RWPE1 (cell line): ENCODE measurements around the gene AMOTL1.

Experiments used
- CTCF ChIA-PET: fragments of 350-600 bp; sonication (Branson Sonifier 250); formaldehyde crosslinking; extraction: SDS; loops from one replicate; lab custom pipeline; 2021; lab: Yijun Ruan, JAX
- POLR2A ChIA-PET: fragments of 400-600 bp; formaldehyde crosslinking; extraction: SDS; loops from one replicate; lab custom pipeline; 2020; ENCODE audit warnings: antibody characterized with exemption; ENCODE audit not compliant: low non-redundant PET; lab: Yijun Ruan, JAX
- DNase-seq: peaks from one replicate; pipeline ENCODE4 v3.0.0; 2012; ENCODE audit warnings: low spot score
- H3K27ac ChIP-seq: fragments of 450-650 bp; 2 replicates; pipeline ENCODE4 v1.5.1; 2017
- TF ChIP-seq, protein P1 (sequence below): fragments of 450-650 bp; conservative IDR thresholded peaks from 2 replicates; pipeline ENCODE4 v1.5.1; 2017; ENCODE audit warnings: low read depth, mild to moderate bottlenecking

Gene AMOTL1

DNA sequence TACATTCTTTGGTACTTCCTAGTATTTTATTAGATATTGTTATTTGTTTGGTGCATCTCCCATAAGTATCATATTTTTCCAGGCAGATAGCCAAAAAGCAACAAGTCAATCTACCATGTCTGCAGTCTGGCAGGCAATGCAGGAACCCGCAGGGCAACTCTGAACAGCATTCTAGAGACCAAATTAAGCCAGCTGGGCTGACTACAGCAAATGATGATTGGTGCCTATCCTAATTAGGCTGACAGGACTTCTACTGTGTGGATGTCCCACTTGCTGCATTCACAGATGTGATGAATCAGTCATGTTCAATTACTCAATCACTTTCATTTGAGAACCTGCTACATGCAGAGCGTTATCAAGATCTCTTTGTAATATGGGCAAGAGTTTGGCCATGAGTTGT, 40.3 kb upstream of the AMOTL1 start:
- CTCF ChIA-PET, result no interaction called here
- H3K27ac ChIP-seq, result no peak overlapping the region
- TF ChIP-seq, protein P1, sequence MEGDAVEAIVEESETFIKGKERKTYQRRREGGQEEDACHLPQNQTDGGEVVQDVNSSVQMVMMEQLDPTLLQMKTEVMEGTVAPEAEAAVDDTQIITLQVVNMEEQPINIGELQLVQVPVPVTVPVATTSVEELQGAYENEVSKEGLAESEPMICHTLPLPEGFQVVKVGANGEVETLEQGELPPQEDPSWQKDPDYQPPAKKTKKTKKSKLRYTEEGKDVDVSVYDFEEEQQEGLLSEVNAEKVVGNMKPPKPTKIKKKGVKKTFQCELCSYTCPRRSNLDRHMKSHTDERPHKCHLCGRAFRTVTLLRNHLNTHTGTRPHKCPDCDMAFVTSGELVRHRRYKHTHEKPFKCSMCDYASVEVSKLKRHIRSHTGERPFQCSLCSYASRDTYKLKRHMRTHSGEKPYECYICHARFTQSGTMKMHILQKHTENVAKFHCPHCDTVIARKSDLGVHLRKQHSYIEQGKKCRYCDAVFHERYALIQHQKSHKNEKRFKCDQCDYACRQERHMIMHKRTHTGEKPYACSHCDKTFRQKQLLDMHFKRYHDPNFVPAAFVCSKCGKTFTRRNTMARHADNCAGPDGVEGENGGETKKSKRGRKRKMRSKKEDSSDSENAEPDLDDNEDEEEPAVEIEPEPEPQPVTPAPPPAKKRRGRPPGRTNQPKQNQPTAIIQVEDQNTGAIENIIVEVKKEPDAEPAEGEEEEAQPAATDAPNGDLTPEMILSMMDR, result no peak
- POLR2A ChIA-PET, result no interaction called here
- no peak for DNase-seq

DNA sequence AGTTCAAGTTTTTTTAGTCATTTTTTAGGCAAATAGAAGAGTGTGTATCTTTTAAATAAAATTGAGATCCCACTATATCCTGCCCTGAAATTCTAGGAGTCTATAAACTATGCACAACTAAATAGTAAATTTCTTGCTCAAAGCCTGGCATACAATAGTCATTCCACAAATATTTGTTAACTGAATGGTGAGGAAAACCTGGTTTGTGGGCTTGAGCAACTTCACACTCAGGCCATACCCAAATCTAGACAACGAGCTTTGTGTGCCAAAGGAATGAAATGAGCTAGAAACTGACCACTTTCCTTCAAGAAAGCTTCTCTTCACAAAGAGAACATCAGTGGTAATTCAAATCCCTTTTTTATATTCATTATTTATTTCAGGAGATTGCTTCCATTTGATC, 39.6 kb upstream of the AMOTL1 start:
- no peak for DNase-seq
- CTCF ChIA-PET, result no interaction called here
- TF ChIP-seq, protein P1, result no peak
- no peak overlapping the region for H3K27ac ChIP-seq
- POLR2A ChIA-PET, result no interaction called here

DNA sequence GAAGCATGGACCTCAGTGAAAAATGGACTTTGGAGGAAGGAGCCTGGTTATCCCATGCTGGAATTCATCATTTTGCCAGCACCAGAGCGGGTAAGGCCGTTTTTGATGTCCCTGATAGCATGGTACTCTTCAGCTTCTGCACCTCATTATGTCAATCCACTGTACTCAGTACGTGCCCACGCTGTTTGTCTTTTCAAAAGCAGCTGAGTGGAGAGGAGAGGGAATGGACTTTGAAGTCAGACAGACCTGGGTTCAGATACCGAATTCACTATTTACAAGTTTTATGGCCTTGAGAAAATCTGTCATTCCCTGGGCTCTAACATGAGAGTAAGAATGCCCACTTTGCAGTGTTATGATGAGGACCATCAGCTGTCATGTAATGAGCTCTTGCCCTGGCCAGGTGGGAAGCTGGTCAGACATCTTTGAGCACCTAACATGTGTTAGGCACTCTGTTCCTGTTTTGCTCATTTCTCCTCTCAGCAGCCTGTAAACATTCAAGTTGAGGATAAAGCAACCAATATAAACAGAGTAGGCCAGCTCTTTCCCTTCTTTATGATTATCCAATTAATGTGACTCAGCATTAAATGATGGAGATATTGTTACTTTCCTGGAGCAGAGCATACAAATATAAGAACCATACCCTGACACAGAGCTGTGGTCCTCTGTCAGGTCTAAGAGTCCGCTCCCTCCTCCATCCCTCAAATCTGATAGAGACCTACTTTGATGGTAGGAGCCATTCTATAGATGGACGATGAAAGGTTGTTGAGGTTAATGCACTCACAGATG, 39.0 kb upstream of the AMOTL1 start:
- POLR2A ChIA-PET, result no interaction called here

DNA sequence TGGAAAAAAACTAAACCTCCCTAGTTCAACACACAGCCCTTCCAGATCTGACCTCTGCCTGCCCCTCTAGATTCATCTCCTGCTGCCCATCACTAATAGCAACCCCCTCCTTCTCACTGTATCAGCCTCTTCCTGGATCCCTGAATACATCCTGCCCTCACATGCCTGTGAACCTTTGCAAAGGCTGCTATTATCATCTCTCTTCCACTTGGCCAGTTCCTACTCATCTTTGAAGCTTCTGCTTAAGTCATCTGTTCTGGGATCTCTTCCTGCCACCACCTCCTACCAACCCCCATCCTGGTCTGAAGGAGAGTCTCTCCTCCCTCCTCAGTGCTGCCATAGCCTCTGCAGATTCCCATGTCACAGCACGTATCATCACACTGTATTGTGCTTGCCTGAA, 38.0 kb upstream of the AMOTL1 start:
- CTCF ChIA-PET, result no interaction called here
- POLR2A ChIA-PET, result no interaction called here
- no peak for DNase-seq
- H3K27ac ChIP-seq, result no peak overlapping the region
- TF ChIP-seq, protein P1, result no peak

More for the DNA sequence above, 39.0 kb upstream of the AMOTL1 start:
- H3K27ac ChIP-seq, result no peak overlapping the region
- TF ChIP-seq, protein P1, result no peak
- CTCF ChIA-PET, result no interaction called here
- no peak for DNase-seq

DNA sequence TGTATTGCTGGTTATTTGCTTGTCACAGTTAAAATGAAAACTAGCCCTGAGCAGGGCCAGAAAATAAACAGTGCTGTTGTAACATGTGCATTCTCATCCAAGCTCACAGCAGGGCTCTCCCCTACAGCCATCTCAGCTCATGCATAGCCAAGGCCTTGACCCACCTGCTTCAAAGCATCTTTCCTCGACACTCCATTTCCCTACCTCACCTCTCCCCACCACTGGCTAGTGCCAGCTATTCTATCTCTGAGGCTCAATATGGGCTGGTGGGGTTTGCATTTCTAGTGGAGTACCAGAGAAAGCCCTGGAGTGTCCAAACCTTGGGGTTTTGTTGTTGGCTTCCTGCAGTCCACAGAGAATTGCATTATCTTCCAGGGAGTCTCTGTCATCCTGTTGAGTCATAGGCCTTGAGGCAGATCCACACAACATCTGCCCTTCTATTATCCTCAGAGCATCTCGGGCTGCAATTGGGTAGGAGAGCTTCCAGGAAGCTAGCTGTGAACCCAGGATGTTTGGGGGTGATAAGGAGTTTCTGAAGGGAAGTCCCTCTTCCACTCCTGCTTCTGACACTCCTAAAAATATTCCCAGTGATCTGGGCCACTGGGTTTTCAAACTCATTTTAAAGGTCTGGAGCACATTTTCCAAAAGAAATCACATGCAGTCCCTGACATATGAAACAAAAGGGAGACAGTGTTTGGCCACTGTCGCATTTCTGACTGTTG, 36.1 kb upstream of the AMOTL1 start:
- DNase-seq, result peak; percentile 87
- H3K27ac ChIP-seq, result peak overlapping the region; percentile 66
- TF ChIP-seq, protein P1, result no peak
- CTCF ChIA-PET, result interaction anchor here (0.6 to 0.9 kb wide), 3 partner anchors 10 to 215 kb away, joined by 3 read pairs; no protein-coding TSS in a partner anchor
- POLR2A ChIA-PET, result no interaction called here

DNA sequence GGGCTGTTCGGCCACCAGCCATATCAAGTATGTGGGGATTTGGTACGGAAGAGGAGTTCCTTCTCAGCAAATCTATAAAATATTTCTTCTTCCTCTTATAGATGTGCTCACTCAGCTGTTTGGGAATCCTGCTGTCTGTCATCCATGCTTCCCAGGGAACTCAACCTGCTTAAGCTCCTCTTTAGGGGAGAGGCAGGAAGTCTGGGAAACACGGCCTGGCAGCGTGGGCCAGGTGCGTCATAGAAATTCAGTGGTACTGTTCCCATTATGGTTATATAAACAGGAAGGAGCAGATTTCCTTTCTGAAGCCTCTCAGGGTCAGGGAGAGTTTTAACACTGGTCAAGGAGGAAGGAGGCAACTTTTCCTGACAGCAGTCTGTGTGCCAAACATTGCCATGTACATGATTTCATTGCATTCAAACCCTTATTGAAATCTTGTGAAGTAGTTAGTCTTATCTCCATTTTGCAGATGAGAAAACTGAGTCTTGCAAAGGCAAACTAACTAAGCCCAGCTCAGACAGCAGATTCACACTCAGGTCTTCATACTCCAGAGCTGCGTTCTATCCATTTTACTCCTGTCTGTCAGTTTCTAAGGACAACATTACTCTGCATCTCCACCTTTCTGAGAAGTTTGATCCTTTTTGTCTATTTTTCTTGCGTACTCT, 35.4 kb upstream of the AMOTL1 start:
- ChIA-PET POLR2A (no interaction called here), CTCF (interaction anchor here (0.6 kb wide), 1 partner anchor 216 kb away, joined by 3 read pairs; no protein-coding TSS in a partner anchor)
- TF ChIP-seq, protein P1, result no peak
- DNase-seq, result peak; percentile 71
- peak overlapping the region; percentile 66; the same call in 1 of the 2 replicates for H3K27ac ChIP-seq
